GM11168 (cell line): ENCODE results near the gene SNED1.

Experiments used
- in situ Hi-C: fragments of 300-500 bp; cut with MboI; formaldehyde crosslinking; loops from one replicate; pipeline ENCODE4 v1.12.0; 2022; ENCODE audit warnings: low sequenced_read_pairs; ENCODE audit not compliant: unreplicated experiment

SNED1 gene

GRCh38 chr2:241040081-241040803, 41.8 kb downstream of the SNED1 start:
- in situ Hi-C loops: no loop called here

DNA sequence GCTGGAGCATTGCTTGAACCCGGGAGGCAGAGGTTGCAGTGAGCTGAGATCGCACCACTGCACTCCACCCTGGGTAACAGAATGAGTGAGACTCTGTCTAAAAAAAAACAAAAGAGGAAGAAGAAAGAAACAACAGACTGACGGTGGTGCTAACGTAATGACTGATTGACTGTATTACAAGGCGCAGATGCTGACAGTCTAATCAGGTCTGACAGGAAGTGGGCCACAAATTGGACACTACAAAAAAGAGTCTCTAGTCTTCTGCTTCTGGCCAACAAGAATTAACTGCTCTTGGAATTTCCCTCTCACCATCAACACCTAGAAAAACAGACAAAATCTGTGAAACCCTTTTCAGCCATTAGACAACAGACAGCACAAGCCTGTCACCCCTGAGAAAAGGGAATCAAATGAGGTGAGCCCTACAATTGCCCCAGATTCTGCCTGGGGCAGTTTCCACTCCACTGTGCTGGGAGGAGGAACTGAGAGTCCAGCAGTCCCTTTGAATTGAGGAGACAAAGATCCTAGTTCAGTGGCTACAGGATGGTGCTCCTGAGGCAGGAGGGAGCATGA, 43.3 kb downstream of the SNED1 start:
- in situ Hi-C loops: no loop called here

- in situ Hi-C loops: no loop called here
These were observed 45.2 kb downstream of the SNED1 start for GRCh38 chr2:241043581-241043980.

DNA sequence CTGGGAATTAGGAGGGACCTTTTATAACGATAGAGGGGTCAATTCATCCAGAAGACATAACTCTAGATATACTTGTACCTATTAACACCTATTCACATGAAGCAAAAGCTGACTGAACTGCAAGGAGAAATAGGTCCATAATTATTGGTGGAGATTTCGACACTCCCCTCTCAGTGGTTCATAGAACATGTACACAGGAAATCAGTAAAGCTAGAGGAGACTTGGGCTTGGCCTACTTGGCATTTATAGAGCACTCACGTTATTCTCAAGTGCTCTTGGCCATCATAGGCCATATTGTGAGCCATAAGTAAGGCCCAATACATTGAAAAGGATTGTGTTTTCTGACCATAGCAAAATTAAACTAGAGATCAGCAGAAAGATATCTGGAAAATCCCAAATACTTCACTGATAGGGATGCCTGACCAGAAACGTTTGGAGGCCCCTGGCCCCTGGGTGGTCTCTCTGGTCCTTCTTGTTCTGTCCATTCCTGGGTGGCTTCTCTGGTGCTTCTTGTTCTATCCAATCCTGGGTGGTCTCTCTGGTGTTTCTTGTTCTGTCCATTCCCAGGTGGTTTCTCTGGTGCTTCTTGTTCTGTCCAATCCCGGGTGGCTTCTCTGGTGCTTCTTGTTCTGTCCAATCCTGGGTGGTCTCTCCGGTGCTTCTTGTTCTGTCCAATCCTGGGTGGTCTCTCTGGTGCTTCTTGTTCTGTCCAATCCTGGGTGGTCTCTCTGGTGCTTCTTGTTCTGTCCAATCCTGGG, 49.0 kb downstream of the SNED1 start:
- in situ Hi-C loops: no loop called here

DNA sequence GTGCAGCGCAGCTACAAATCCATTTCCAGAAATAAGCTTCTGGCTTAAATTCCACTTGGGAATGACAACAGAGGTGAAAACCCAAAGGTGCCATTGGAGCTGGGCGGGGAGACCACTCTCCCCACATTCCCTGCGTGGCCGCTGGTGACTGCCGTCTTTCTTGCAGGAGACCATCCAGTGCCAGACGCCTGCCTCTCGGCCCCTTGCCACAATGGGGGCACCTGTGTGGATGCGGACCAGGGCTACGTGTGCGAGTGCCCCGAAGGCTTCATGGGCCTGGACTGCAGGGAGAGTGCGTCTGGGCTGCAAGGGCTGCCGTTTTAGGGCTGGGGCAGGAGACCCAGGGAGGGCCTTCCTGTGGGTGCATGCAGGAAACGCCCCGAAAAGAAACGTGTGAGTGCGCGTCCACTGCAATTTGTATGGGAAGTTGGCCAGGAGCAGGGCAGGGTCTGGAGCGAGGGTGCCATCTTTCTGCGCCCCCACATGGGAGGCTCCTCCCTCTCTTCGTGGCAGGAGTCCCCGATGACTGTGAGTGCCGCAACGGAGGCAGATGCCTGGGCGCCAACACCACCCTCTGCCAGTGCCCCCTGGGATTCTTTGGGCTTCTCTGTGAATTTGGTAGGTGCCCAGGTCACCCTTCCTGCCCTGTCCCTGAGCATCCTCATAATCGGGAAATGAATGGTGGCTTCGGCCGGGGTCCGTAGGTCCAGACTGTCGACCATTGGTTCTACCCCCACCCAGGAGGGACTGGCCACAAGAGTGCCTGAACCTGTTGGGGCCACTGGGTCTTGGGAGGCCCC, 49.9 kb downstream of the SNED1 start:
- in situ Hi-C loops: no loop called here

GRCh38 chr2:241048949-241049343, 50.5 kb downstream of the SNED1 start:
- in situ Hi-C loops: no loop called here

- in situ Hi-C loops: no loop called here
These were observed 51.6 kb downstream of the SNED1 start for GRCh38 chr2:241049739-241050623.

DNA sequence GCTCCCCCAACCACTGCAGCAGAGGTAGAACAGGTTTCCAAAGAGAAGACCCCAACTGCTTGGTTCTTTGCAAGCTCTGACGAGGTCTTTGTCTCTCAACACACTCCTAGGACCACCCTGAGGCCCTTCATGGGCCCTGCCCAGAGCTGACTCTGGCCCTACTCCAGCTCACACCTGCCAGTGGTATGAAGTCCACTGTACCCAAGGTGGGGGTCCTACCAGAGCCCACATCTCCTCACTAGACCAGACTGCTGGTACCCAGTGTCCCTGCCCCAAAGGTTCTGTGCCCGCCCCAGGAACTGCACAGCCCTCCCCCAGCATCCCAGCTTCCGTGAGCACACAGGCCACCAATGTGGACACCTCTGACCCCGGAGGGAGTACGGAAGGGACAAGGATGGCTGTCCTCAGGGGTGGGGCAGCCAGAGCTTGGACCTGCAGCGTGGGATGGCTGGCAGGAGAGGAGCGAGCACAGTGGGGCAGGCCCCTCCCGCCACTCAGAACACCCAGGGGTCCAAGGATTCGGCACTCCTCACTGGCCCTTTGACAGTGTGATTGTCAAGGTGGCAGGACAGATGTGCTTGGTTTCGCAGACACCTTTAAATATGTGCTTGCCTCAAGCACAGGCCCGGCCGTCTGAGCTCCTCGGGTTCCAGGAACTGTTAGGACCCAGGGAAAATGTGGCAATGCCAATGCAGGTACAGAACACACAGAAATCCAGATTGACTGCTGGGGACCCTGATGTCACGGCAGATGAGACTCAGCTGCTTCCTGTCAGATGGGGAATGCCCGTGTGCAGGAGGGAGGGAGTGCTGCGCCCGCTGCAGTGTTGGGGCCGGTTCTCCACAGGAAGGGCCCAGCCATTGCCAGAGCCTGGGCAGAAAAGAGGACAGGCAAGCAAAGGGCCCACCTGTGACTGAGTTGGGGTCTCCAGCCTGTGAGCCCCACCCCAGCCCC, 52.5 kb downstream of the SNED1 start:
- in situ Hi-C loops: no loop called here

DNA sequence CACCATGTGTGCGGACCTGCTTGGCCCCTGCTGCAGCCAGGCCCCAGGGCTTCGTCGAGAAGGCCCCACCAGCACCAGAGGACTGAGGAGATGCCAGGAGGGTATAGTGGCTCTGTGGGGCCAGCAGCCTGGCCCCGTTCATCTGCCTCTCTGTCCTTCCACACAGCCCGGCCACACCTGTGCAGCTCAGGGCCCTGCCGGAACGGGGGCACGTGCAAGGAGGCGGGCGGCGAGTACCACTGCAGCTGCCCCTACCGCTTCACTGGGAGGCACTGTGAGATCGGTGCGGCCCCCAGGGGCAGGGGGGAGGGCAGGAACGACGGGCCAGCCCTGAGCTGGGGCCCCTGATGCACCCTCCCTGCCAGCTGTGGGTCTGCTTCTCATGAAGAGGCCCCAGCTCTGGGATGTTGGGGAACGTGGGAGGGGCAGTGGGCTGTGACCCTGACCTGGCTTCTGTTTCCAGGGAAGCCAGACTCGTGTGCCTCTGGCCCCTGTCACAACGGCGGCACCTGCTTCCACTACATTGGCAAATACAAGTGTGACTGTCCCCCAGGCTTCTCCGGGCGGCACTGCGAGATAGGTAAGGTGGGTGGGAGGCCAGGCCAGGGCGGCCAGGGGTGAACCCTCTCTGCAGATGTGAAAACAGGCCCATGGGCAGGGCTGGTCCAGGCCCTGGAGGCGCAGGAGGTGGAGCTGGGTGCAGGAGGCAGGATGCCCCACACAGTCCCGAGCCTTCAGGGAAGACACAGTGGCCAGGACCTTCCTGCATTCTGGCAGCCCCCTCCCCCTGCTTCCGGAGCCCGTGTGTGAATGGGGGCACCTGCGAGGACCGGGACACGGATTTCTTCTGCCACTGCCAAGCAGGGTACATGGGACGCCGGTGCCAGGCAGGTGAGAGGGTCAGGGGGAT, 53.4 kb downstream of the SNED1 start:
- in situ Hi-C loops: no loop called here

- in situ Hi-C loops: no loop called here
These were observed 54.4 kb downstream of the SNED1 start for GRCh38 chr2:241052677-241053360.

DNA sequence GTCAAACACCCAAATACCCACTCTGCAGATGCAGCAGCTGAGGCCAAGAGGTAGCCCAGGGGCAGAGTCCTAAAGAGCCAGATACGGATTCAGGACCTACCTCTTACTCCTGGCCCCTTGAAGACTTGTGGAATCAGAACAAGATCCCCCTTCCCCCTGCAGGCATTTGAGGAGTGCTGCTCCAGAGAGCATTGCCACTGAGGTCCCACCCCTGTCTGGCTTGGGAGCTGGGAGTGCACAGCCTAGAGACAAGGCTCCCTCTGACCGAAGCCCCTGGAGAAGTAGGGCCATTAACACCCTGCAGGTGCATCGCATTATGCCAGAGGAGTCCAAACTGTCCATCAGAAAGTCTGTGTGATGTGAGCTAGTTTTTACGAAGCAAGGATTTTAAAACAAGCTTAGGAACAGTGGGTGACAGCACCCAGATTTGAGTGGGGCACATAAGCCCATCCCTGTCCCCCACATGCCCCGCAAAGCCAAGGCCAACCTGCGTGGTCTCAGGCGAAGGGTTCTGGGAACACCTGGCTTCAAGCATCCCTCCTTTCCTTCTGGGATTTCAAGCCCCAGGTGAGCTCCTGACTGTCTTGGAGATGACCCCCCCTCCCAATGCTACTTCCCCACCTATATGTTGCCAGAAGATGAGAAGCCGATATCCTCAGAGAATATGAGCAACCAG, 55.3 kb downstream of the SNED1 start:
- in situ Hi-C loops: no loop called here

- in situ Hi-C loops: no loop called here
These were observed 62.9 kb downstream of the SNED1 start for GRCh38 chr2:241061275-241061674.

DNA sequence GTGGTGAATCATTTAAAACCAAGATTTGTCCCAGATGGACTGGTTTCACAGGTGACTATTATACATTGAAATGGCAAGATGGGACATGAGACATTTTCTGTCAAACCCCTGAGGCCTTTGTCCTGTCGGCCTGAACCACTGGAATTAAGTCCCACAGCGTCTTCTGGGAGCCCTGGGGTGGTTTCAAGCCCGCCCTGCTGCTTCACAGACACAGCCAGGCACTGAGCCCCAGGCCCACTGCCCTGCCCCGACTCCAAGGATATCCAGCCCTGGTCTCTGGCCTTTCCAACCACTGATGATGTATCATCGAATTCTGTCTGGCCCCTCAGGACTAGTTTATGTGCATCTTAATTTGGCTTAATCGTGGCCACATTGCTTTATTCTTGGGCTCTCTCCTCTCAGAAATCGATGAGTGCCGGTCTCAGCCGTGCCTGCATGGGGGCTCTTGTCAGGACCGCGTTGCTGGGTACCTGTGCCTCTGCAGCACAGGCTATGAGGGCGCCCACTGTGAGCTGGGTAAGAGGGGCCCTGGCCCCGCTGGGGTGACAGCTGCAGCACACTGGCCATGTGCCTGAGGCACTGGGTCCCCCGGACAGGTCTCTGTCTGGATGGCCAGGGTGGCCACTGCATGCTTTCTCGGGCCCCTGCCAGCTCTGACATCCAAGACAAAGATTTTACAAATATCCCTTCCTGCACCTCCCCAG, 64.1 kb downstream of the SNED1 start:
- in situ Hi-C loops: no loop called here

DNA sequence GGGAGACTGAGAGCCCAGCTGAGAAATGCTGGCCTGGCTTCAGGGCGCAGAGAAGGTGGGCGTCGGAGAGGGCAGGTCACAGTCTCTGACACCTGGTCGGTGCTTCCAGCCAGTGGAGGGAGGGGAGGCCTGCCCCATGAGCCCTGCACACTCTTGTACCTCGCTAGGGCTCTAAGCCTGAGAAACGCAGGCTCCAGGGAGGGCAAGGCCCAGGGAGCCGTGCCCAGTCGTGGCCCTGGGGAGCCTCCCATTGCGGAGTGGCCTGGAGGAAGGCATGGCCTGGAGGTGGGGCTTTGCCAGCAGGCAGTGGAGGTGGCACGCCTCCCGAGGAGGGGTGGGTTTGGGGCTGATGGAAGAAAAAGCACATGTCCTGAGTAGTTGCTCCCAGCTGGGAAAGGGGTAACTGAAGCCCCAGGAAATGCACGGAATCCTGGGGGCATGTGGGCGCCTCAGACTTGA, 64.7 kb downstream of the SNED1 start:
- in situ Hi-C loops: no loop called here

DNA sequence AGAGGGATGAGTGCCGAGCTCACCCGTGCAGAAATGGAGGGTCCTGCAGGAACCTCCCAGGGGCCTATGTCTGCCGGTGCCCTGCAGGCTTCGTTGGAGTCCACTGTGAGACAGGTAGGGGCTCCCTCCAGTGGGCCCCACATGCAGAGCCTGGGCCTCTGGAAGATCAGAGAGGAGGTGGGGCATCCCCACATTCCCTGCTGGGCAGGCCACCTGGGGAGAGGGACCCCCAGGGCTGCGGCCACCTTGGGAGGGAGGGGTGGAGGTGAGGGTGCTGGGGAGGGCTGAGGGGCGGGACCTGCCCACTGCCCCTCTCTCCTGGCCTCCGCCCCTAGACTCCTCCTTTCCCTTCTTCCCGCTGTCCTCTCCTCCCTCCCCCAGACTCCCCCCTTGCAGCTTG, 65.2 kb downstream of the SNED1 start:
- in situ Hi-C loops: no loop called here
